Testis (tissue), 2 donors: ENCODE data around the gene CEP70.
"Not testable (repeated sequence)": the region's sequence is repeated elsewhere in the genome, so short reads cannot be mapped to it uniquely, and the experiment has no call there.

Experiments
- POLR2A ChIP-seq: fragments of 450-650 bp; IDR thresholded peaks from one replicate; pipeline ENCODE4 v1.6.1; 2017; ENCODE audit warnings: antibody characterized with exemption, mild to moderate bottlenecking, moderate library complexity
- TF ChIP-seq, protein P1 (sequence below), 3 experiments: fragments of 450-650 bp in 2 of 3; fragments of 200-600 bp in 1 of 3; sonication (generic) in 1 of 3; IDR thresholded peaks; one replicate each; pipeline ENCODE4 v1.5.1; 2016 to 2019; ENCODE audit warnings: antibody characterized with exemption in 3 of 3, mild to moderate bottlenecking in 2 of 3, moderate library complexity in 1 of 3

- TF ChIP-seq, protein P1, sequence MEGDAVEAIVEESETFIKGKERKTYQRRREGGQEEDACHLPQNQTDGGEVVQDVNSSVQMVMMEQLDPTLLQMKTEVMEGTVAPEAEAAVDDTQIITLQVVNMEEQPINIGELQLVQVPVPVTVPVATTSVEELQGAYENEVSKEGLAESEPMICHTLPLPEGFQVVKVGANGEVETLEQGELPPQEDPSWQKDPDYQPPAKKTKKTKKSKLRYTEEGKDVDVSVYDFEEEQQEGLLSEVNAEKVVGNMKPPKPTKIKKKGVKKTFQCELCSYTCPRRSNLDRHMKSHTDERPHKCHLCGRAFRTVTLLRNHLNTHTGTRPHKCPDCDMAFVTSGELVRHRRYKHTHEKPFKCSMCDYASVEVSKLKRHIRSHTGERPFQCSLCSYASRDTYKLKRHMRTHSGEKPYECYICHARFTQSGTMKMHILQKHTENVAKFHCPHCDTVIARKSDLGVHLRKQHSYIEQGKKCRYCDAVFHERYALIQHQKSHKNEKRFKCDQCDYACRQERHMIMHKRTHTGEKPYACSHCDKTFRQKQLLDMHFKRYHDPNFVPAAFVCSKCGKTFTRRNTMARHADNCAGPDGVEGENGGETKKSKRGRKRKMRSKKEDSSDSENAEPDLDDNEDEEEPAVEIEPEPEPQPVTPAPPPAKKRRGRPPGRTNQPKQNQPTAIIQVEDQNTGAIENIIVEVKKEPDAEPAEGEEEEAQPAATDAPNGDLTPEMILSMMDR (IDR thresholded peaks at IDR 0.05), result not testable (repeated sequence)
- not testable (repeated sequence) for TF ChIP-seq POLR2A
Measured at GRCh38 chr3:138569624-138570023, 24.4 kb downstream of the CEP70 start.
